ENCODE data around the gene LMCD1. TPM values are rescaled to one million over a fixed set of nuclear protein-coding genes. Genes with fewer than 3 reads are reported as not detected.
A peak's percentile ranks its signal among the peaks of the same experiment; 100 is the strongest.

The LMCD1 gene, protein sequence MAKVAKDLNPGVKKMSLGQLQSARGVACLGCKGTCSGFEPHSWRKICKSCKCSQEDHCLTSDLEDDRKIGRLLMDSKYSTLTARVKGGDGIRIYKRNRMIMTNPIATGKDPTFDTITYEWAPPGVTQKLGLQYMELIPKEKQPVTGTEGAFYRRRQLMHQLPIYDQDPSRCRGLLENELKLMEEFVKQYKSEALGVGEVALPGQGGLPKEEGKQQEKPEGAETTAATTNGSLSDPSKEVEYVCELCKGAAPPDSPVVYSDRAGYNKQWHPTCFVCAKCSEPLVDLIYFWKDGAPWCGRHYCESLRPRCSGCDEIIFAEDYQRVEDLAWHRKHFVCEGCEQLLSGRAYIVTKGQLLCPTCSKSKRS
- total RNA-seq (under 1 TPM; 0.36 to 0.55 TPM), total RNA-seq (0.06 to 3.2 (median 0.62) reads per million in 172 experiments)
- polyA plus RNA-seq (2013, experiment 1 of 2) = 0.96 TPM
- 6.3 TPM for polyA plus RNA-seq (2013, experiment 2 of 2)

DNA sequence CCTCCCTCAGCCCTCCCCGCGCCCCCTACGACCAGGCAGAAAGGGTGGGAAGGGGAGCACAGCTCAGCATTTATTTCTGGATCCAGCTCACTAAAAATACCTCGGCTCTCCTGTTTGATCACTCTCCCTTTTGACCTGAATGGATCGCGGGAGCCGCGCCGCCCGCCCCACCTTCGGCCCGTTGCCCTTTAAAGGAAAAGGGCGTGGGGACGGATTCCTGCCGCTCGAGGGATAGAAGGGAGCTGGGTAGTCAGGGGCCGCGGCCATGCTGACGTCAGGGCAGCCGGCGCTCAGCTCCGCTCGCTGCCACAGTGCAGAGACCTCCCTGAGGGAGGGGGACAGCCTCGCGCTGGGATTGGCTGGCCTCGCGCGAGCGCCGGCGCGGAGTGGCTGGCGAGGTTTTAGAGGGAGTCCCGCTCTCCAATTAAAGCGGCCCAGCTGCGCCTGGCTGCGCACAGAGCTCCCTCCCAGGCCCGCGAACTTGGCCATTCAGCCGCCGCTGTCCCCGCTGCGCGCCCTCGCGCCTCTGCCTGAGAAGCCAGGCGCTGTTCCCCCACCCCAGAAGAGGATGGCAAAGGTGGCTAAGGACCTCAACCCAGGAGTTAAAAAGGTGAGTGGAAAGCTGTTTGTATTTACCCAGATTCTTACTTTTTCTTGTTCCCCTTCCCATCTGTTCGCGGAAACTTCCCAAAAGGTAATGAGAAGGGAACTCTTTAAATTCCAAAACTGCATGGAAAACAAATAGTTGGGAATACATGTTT lies at the start of gene LMCD1:
Gene LMCD1, plus strand, starts transcription at position 453 of the 761 bp plus-strand sequence. Its CDS starts 116 bp downstream, at position 569.
- DNase-seq (peak; percentile 44 to 92 (median 70)), ATAC-seq (ENCODE audit: poor library complexity) (peak; percentile 98)
- intact Hi-C loops (cut with DNase I, micrococcal nuclease) = no loop called here
- Mint-ChIP-seq H3K9me3 (no peaks in the 10 kb centered on the region), H3K27ac (peak within 1 kb of the TSS; percentile 66), H3K4me3 (peak within 1 kb of the TSS; percentile 86), H3K27me3 (peaks cover 8% of the 10 kb centered on the region), H3K36me3 (ENCODE audit: low read depth) (no peaks in the 10 kb centered on the region), H3K4me1 (ENCODE audit: low read depth) (peaks cover 9% of the 10 kb centered on the region)
- TF ChIP-seq CTCF (IDR thresholded peaks at IDR 0.05) = no peak
- H3K27ac ChIP-seq (ENCODE audit: low read depth in 1 of 2, low read length in 2 of 2) = no peak within 1 kb of the TSS
- no peaks in the 10 kb centered on the region for H3K27me3 ChIP-seq (ENCODE audit: control insufficient read depth in 1 of 2, insufficient read depth in 2 of 2, low read length in 2 of 2)
- ChIA-PET CTCF (no interaction called here), POLR2A (interaction anchor here (0.8 to 1.2 kb wide), 2 partner anchors 9 to 625 kb away, joined by 3 read pairs; no protein-coding TSS in a partner anchor)
- peaks cover 6% of the 10 kb centered on the region for H3K4me1 ChIP-seq (ENCODE audit: insufficient read depth, low read length)
- no peaks in the 10 kb centered on the region for H3K36me3 ChIP-seq (ENCODE audit: insufficient read depth, low read length)
- H3K9me3 ChIP-seq (ENCODE audit: control insufficient read depth in 1 of 2, insufficient read depth in 1 of 2, low read length in 2 of 2) = peaks cover 0 to 5% of the 10 kb centered on the region in 2 experiments
- H3K4me3 ChIP-seq (ENCODE audit: low read length) = peak within 1 kb of the TSS; percentile 52

- no peak for ATAC-seq (ENCODE audit: poor library complexity)
- Mint-ChIP-seq H3K4me3 (no peak overlapping the region), H3K9me3 (no peaks in the 10 kb centered on the region), H3K36me3 (ENCODE audit: low read depth) (no peaks in the 10 kb centered on the region), H3K27ac (no peak overlapping the region), H3K27me3 (peaks cover 14% of the 10 kb centered on the region), H3K4me1 (ENCODE audit: low read depth) (no peaks in the 10 kb centered on the region)
- H3K27me3 ChIP-seq (ENCODE audit: control insufficient read depth in 1 of 2, insufficient read depth in 2 of 2, low read length in 2 of 2) = no peaks in the 10 kb centered on the region
- intact Hi-C loops (cut with DNase I, micrococcal nuclease) = no loop called here
- no peaks in the 10 kb centered on the region for H3K4me1 ChIP-seq (ENCODE audit: insufficient read depth, low read length)
- no peak for DNase-seq
- H3K9me3 ChIP-seq (ENCODE audit: control insufficient read depth in 1 of 2, insufficient read depth in 1 of 2, low read length in 2 of 2) = no peaks in the 10 kb centered on the region
- ChIA-PET POLR2A (no interaction called here), CTCF (no interaction called here)
- no peak overlapping the region for H3K27ac ChIP-seq (ENCODE audit: low read depth in 1 of 2, low read length in 2 of 2)
- TF ChIP-seq CTCF (IDR thresholded peaks at IDR 0.05) = no peak
- no peaks in the 10 kb centered on the region for H3K36me3 ChIP-seq (ENCODE audit: insufficient read depth, low read length)
- no peak overlapping the region for H3K4me3 ChIP-seq (ENCODE audit: low read length)
These were observed 49.5 kb upstream of the LMCD1 start for GRCh38 chr3:8452112-8452511.

DNA sequence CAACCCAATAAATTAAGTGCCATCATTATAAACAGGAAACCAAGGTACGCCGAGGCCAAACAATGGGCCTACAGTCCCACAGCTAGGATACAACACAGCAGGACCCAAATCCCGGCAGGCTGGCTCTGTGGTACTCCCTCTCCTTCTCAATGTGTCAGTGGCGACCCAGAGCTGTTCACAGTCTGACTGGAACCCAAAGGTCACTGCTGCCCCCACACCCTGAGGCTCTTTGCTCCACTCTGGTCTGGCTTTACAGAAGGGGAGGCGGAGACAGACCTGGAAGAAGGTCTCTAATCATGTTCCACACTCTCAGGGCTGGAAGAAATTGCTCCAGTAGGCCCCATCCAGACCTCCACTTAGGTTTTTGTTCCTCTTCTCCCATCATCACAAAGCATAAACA lies 48.5 kb upstream of the LMCD1 start:
- Histone ChIP-seq H3K27me3 (ENCODE audit: control insufficient read depth in 1 of 2, insufficient read depth in 2 of 2, low read length in 2 of 2) (no peaks in the 10 kb centered on the region), H3K9me3 (ENCODE audit: control insufficient read depth in 1 of 2, insufficient read depth in 1 of 2, low read length in 2 of 2) (no peaks in the 10 kb centered on the region), H3K4me1 (ENCODE audit: insufficient read depth, low read length) (no peaks in the 10 kb centered on the region), H3K36me3 (ENCODE audit: insufficient read depth, low read length) (no peaks in the 10 kb centered on the region), H3K27ac (ENCODE audit: low read depth in 1 of 2, low read length in 2 of 2) (no peak overlapping the region), H3K4me3 (ENCODE audit: low read length) (no peak overlapping the region)
- H3K9me3 Mint-ChIP-seq = no peaks in the 10 kb centered on the region
- ATAC-seq (ENCODE audit: poor library complexity) (no peak), DNase-seq (no peak)
- H3K4me3 Mint-ChIP-seq = no peak overlapping the region
- no peaks in the 10 kb centered on the region for H3K36me3 Mint-ChIP-seq (ENCODE audit: low read depth)
- no peaks in the 10 kb centered on the region for H3K4me1 Mint-ChIP-seq (ENCODE audit: low read depth)
- ChIA-PET CTCF (no interaction called here), POLR2A (no interaction called here)
- H3K27ac Mint-ChIP-seq = no peak overlapping the region
- no peak for TF ChIP-seq CTCF (IDR thresholded peaks at IDR 0.05)
- intact Hi-C loops (cut with DNase I, micrococcal nuclease) = no loop called here
- peaks cover 10% of the 10 kb centered on the region for H3K27me3 Mint-ChIP-seq
